ENCODE data around the gene PEX16.

PEX16 gene

GRCh38 chr11:45917623-45918330, at the start of gene PEX16:
PEX16 (minus strand) TSS chr11:45917877; CDS start chr11:45917811, 66 bp downstream.
- in situ Hi-C loops (cut with MboI; ENCODE audit: low sequenced_read_pairs, unreplicated experiment) = no loop called here
- TF ChIP-seq CTCF (IDR thresholded peaks at IDR 0.05; ENCODE audit: borderline replicate concordance, control extremely low read depth, extremely low read depth, insufficient read depth, missing control alignments) = no peak

DNA sequence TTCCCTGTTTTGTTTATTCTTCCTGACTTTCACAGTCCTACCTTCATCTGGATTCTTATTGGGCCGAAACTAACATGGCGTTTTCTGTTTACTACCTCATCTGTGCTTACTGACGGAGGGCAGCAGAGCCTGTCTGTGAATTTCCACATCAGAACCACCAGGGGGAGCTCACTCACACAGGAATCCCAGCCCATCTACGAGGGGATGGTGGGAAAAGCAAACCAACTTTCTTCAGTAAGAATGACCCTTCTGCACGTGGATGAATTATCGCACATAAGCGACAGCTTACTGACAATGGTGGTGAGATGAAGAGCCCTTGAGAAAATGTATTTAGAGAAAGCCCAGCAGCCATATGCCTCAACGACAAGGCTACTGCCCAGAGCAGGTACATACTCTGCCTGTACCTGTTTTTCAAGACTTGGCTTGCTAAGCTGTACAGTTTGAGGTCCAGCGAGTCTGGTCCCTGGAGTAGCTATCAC, 47.3 kb upstream of the PEX16 start:
- peak; percentile 76 for DNase-seq (ENCODE audit: low spot score)
- TF ChIP-seq CTCF (IDR thresholded peaks at IDR 0.05; ENCODE audit: borderline replicate concordance, control extremely low read depth, extremely low read depth, insufficient read depth, missing control alignments) = peak; percentile 83
- in situ Hi-C loops (cut with MboI; ENCODE audit: low sequenced_read_pairs, unreplicated experiment) = no loop called here

More at GRCh38 chr11:45917623-45918330, at the start of gene PEX16:
- DNase-seq (ENCODE audit: low spot score) = peak; percentile 99

- TF ChIP-seq CTCF (IDR thresholded peaks at IDR 0.05; ENCODE audit: borderline replicate concordance, control extremely low read depth, extremely low read depth, insufficient read depth, missing control alignments) = no peak
- in situ Hi-C loops (cut with MboI; ENCODE audit: low sequenced_read_pairs, unreplicated experiment) = no loop called here
- no peak for DNase-seq (ENCODE audit: low spot score)
Observed at GRCh38 chr11:45961751-45962240, 44.1 kb upstream of the PEX16 start.

DNA sequence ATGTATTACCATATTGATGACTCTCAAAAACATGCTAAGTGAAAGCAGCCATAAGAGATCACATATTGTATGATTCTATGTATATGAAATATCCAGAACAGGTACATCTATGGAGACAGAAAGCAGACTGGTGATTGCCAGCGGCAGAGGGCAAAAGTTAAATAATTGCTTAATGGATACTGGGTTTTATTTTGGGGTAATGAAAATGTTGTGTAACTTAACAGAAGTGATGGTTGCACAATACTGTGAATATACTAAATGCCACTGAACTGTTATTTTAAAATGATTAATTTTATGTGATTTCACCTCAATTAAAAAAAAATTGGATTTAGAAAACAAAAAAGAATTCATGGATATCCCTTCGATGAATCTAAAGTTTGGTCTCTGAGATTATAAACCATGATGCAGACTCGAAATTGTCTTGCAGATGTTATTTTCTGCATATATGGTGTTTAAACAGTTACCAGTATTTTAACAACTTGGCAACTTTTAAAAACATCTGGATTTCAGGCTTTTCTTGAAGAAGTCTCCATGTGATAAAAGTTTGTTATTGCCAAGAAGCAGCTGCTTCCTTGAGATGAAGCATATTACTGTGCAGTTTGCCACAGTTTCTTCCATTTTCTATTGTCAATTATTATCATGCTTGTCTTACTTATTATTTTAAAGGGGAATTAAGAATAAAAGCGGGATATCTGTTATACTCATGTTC, 42.9 kb upstream of the PEX16 start:
- in situ Hi-C loops (cut with MboI; ENCODE audit: low sequenced_read_pairs, unreplicated experiment) = no loop called here
- TF ChIP-seq CTCF (IDR thresholded peaks at IDR 0.05; ENCODE audit: borderline replicate concordance, control extremely low read depth, extremely low read depth, insufficient read depth, missing control alignments) = no peak

DNA sequence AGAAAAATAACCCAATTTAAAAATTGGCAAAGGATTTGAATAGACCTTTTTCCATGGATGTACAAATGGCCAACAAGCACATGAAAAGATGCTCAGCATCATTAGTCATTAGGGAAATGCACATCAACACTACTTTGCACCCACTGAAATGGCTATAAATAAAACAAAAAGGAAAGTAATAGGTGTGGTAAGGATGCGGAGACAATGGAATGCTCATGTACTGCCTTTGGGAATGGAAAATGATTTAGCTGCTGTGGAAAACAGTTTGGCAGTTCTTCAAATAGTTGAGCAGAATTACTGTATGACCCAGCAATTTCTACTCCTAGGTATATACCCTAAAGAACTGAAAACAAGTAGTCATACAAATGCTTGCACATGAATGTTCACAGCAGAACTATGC, 42.2 kb upstream of the PEX16 start:
- no peak for TF ChIP-seq CTCF (IDR thresholded peaks at IDR 0.05; ENCODE audit: borderline replicate concordance, control extremely low read depth, extremely low read depth, insufficient read depth, missing control alignments)
- no peak for DNase-seq (ENCODE audit: low spot score)
- in situ Hi-C loops (cut with MboI; ENCODE audit: low sequenced_read_pairs, unreplicated experiment) = no loop called here

More for the DNA sequence above, 42.9 kb upstream of the PEX16 start:
- no peak for DNase-seq (ENCODE audit: low spot score)

DNA sequence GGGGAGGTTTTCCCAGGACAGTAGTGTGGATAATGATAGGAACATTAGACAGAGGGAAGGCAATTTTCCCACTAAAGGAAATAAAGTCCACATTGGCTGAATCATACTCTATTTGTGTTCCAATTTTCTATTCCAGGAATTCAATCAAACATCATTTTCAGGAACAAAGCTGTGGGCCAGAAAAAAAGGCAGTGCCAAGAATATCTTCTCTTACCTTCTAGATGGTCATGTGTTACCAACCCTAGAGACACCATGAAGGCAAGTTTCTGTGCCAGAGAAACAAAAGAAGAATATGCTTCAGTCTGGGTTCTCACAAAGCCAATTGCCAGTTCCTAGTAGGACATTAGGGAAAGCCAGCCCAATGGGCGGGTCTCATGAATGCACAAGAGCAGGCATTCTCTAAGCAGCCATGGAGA, 32.3 kb upstream of the PEX16 start:
- TF ChIP-seq CTCF (IDR thresholded peaks at IDR 0.05; ENCODE audit: borderline replicate concordance, control extremely low read depth, extremely low read depth, insufficient read depth, missing control alignments) = no peak
- in situ Hi-C loops (cut with MboI; ENCODE audit: low sequenced_read_pairs, unreplicated experiment) = no loop called here
- no peak for DNase-seq (ENCODE audit: low spot score)
